SIG-M5 treated with dmso at 0.1 percent for 504 hours (cell line): ENCODE results near the gene ZNF609.
A peak's percentile ranks its signal among the peaks of the same experiment; 100 is the strongest.
"Not testable (repeated sequence)": the region's sequence is repeated elsewhere in the genome, so short reads cannot be mapped to it uniquely, and the experiment has no call there.

Experiments
- DNase-seq: peaks from one replicate; lab custom pipeline; 2025; ENCODE audit not compliant: unreplicated experiment; lab: John Stamatoyannopoulos, UW

The ZNF609 gene

GRCh38 chr15:64617727-64618126 lies 157.3 kb downstream of the ZNF609 start:
- no peak for DNase-seq

GRCh38 chr15:64618138-64618537 lies 157.8 kb downstream of the ZNF609 start:
- no peak for DNase-seq

DNA sequence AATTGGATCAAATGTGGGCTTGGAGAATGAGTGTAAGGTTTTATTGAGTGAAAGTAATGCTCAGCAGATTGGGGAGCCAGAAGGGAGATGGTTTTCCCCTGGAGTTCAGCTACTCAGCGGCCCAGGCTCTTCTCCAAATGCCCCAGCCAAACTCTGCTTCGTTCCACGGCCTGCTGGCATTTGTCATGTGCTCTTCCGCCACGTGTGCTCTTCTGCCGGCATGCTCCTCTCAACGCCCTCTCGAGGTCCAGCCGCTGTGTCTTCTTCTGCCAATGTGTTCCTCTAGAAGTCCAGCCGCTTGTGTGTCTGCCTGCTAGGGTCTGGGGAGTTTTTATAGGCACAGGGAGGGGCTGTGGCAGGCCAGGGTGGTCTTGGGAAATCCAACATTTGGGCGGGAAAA lies 158.2 kb downstream of the ZNF609 start:
- no peak for DNase-seq

DNA sequence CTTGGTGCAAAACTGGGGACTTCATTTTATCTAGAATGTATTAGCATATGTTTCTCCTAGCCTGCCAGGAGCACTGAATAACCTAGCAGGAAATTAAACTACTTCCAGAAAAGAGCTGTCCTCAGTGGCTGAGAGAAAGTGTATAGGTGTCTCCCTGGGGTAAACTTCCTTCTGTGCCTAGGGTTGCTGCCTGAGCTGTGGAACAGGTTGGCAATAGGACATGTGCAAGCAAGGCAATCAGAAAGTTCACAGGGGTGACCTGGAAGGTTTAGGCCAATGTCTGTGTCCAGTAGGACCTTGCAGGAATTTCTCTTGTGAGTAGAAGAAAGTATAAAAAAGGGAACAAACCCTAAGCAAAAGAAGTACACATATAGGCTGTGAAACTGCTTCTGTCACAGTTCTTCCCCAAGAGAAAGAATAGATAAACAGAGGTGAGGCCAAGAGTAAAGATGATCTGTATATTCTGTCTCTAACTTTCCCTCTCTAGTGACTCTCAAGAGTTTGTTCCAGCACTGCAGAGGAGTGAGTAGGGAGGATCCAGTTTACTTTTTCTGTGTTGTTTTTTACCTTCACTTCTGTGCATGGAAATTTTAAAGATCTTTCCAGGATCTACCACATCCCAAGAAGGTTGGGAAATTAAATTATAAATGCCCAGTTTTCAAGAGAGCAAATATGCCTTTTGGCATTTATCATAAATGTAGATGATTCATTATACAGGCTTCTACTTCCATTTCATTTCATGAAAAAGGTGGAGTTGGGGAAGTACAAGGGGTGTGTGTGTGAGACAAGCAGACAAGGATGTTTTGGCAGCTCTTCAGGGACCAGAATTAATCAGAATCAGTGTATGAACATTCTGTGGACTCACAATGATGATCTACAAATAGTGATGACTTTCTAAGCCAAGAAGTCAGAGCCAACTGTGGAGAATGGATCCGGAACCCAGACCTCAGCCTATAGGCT lies 159.8 kb downstream of the ZNF609 start:
- DNase-seq: no peak

DNA sequence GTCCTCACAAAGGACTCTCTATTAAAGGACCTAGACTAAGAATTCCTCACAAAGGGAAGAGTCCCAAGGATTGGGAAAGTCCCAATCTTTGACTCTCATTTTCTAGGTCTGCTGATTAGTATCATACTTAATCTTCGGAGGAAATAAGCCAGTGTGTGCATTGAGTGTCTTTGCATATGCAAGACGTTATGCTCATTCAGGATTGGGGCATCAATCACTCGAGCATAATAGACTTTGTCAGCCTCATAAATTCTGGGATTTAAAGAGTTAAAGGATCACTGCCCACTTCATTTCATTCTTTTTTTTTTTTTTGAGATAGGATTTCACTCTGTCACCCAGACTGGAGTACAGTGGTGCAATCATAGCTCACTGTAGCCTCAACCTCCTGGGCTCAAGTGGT lies 160.7 kb downstream of the ZNF609 start:
- DNase-seq: no peak

- DNase-seq: no peak
These were observed 162.3 kb downstream of the ZNF609 start for GRCh38 chr15:64622410-64623260.

GRCh38 chr15:64623347-64623996 lies 163.1 kb downstream of the ZNF609 start:
- DNase-seq: no peak

DNA sequence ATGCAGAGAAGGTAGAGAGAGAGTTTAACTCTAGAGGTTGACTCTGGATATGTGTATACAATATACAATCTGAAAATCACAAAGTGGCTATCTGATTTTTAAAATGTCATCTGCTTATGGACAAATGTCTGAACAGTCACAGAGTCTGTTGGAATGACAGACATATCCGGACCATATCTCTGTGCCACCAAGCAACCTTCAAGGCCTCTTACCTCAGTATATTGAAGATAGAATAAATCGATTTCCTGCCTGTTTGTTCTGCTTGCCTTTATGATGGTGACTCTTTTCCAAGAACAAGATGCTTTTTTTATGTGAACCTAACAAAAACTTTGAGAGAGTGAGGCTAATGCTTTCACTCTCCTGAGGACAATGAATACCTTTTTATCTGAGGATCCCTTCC lies 163.9 kb downstream of the ZNF609 start:
- DNase-seq: no peak

- no peak for DNase-seq
These were observed 168.7 kb downstream of the ZNF609 start for GRCh38 chr15:64629063-64629462.

DNA sequence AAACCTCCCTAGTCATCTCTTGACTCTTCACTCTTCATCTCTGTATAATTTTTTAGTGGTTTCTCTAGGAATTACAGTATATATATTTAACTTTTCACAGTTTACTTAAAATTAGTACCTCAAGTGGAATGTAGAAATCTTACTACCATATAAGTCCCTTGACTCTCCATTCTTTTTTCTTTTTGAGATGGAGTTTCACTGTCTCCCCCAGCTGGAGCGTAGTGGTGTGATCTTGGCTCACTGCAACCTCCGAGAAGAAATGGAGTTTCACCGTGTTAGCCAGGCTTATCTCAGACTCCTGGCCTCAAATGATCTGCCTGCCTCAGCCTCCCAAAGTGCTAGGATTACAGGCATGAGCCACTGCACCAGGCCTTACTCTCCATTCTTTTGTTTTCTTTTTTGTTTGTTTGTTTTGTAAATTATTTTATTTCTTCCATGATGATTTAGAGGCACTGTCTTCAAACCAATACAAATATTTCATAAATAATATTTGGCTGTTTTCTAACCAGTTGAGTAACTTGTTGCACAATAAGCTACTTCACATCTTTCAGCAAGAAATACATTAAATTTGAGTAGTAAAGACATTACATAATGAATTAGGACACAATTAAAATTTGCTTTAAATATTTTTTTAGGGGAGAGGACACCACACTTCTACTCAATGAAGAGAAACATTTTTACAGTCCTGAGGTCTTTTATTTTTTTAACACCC lies 170.2 kb downstream of the ZNF609 start:
- no peak for DNase-seq

- DNase-seq: not testable (repeated sequence)
These were observed 172.3 kb downstream of the ZNF609 start for GRCh38 chr15:64632639-64633038.

DNA sequence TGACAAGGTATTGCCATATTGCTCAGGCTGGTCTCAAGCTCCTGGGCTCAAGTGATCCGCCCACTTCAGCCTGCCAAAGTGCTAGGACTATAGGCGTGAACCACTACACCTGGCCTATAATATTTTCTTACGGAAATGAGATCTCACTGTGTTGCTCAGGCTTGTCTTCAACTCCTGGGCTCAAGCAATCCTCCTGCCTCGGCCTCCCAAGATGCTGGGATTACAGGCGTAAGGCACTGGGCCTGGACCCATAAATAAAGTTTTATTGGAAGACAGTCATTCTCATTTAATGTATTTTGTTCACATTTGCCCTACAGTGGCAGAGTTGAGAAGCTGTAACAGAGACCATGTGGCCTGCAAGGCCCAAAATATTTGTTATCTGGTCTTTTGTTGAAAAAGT lies 173.0 kb downstream of the ZNF609 start:
- DNase-seq: no peak

- DNase-seq: no peak
These were observed 173.6 kb downstream of the ZNF609 start for GRCh38 chr15:64634027-64634426.

- no peak for DNase-seq
These were observed 174.5 kb downstream of the ZNF609 start for GRCh38 chr15:64634576-64635498.

- DNase-seq: no peak
These were observed 175.4 kb downstream of the ZNF609 start for GRCh38 chr15:64635499-64636495.

GRCh38 chr15:64636556-64636955 lies 176.2 kb downstream of the ZNF609 start:
- DNase-seq: no peak

DNA sequence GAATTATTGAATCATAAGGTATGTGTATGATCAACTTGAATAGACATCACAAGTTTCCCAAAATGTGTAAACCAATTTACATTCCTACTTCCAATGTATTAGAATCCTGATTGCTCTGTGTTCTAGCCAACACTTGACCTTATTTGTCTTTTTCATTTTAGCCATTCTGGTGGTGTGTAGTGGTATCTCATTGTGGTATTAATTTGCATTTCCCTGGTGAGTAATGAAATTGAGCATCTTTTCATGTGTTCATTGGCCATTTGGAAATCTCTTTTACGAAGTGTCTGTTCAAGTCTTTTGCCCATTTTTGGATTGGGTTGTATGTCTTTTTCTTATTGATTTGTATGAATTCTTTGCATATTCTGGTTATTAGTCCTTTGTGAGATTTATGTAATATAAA lies 177.0 kb downstream of the ZNF609 start:
- no peak for DNase-seq

DNA sequence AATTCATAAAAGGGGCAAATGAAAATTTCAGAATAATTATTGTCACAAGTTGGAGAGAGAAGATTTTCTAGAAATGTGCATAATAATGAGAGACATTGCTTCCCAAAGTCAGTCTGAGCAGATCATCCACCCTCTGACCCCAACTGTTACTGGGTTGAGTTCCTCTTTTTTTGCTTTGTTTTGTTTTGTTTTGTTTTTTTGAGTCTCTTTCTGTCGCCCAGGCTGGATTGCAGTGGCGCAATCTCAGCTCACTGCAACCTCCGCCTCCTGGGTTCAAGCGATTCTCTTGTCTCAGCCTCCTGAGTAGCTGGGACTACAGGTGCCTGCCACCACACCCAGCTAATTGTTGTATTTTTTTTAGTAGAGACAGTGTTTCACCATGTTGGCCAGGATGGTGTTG lies 179.4 kb downstream of the ZNF609 start:
- DNase-seq: peak; percentile 67
